SHP77 treated with DMSO at 0.1 percent for 48 hours (cell line): ENCODE measurements around the gene KRTAP10-1.

Source experiments
- DNase-seq: peaks from one replicate; lab custom pipeline; 2025; lab: John Stamatoyannopoulos, UW

The KRTAP10-1 gene

DNA sequence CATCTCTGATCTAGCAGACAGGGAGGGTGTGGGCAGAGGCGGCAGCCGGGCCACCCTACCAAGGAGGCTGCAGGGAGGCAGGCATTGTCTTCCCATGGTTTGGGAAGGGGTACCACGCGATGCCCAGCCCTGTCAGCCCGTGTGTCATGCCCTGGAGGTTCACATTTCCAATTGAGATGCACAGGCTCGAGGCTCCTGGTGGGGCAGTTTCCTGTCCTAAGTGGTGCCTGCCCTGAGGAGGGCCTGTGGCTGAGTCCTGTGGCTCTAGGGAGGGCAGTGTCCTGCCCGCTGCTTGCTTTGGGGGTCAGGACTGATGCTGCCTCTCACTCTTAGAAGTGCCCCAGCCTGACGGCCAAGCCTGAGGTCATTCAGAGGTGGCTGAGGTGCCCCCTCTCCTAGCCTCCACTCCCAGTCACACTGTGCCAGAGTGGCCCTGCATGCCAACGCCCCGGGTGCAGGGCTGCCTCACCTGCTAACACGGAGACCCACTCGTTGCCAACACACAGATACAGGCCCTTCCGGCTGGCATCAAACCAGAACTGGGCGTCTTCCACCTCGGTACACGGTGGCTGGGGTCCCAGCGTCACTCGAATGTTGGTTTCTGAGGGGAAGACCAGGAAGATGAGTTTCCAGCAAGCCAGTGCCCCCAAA is 11.9 kb downstream of the KRTAP10-1 start:
- no peak for DNase-seq

DNA sequence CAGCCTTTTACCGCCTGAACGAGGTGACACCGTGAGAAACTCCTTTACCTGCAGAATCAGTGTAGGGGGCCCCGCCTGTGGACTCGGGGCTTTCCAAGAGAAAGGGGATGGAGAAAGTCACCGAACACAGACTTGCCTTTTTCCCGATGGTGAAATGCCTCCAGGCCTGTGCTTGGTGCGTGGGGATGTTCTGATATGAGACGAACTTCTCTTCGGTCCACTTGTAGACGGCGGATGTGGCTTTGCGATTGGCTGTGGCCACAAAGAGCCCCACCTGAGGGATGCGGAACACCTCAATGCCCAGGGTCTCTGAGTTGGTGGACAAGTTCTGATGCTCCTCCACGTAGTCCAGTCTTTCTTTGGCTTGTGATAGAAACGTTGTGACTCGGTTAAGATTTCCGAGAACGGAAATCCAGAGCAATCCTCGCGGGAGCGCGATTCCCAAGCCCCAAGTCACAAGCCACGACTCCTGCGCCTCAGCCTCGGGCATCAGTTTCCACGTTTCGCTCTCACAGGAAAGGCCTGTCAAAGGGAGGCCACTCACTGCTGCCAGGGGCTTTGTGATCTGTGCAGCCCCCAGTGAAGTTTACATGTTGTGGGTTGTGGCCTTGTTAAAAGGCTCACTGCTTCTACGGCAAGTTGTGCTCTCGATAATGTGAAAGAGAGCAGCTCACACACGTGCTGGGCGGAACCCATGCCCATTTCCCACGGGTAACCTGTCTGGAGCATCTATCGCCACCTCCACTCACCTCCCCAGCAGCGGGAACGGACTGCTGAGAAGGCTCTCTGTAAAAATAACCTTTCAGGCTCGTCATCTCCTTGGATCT is 12.6 kb downstream of the KRTAP10-1 start:
- no peak for DNase-seq

DNA sequence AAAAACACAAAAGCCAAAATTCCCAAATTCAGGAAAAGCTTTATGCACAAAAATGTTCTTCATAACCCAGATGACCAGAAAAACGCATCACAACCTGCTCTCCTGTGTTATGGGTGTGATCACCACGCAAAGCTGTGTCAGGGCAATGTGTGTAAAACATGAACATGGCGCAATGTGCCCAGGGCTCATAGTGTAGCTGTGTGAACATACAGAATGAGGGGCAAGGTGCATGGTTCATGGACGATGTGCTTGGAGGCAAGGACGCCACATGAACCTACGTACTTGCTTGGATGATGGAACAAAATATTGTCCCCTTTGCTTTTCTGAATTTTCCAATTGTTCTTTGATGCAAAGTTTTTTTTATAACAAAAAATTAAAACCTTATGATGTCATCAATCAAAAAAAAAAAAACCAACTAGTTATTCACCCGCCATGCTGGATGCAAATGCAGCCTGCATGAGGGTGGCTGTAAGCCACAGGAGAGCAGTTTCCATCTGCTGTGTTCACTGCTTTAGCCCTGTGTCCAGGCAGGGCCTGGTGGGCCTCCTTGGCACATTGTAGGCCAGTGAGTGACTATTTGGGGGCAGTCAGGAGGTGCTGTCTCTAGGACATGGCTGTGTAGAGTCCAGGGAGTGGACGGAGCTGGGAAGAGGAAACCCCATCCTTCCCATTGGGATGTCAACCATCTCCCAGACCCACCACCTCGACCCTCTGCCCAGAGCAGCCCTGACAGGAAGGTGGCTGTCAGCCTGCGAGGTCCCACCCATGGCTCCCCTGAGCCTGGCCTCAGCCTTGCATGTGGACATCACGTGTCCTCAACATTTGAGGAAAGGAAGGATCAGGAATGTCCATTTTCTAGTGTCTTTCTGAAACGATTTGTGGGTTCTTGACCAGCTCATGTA is 13.6 kb downstream of the KRTAP10-1 start:
- DNase-seq, result no peak

DNA sequence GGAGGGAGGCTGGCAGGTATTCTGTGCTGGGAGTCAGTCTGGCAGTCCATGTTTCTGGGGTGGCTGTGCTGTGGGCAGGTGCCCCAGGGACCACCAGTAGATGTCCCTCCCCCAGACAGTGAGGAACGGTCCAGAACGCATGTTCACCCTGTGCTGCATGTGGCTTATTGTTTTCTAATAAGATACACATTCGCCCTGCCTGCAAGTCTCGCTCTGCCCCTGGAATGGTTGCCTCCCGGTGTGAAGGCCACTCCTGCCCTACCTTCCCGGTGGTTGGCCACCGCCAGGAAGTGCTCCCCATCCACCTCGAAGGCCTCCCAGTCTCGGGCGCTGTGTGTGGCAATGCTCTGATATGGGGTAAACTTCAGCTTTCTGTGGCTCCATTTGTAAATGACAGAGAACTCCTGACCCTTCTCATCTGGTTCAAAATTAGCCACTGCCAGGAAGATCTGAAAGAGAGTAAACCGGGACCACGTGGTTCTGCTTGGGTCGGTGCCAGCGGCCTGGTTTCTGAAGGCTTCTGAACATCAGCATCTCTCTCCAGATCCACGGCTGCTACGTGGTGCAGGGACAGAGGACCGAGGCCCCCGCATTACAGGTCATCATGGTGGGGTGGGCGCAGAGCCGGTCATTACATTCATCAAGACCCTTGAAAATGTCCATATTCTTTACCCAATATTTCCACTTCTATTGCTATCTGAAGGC is 14.5 kb downstream of the KRTAP10-1 start:
- no peak for DNase-seq

DNA sequence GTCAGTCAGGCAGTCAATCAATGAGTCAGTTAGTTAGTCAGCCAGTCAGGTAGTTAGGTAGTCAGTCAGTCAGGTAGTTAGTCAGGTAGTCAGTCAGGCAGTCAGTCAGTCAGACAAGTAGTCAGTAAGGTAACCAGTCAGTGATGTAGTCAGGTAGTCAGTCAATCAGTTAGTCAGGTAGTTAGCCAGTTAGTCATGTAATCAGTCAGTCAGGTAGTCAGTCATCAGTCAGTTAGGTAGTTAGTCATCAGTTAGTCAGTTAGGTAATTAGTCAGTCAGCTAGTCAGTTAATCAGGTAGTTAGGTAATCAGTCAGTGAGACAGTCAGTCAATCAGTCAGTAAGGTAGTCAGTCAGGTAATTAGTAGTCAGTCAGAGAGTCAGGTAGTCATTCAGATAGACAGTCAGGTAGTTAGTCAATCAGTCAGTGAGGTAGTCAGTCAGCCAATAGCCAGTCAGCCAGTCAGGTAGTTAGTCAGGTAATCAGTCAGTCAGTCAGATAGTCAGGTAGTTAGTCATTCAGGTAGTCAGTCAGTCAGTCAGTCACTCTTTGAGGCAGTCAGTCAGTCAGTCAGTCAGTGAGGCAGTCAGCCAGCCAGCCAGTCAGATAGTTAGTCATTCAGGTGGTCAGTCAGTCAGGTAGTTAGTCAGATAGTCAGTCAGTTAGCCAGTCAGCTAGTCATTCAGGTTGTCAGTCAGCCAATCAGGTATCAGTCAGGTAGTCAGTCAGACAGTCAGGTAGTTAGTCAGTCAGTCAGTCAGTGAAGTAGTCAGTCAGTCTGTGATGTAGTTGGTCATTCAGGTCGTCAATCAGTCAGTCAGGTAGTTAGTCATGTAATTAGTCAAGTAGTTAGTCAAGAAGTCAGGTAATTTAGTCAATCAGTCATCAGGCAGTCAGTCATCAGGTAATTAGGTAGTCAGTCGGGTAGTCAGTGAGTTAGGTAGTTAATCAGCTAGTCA is 15.3 kb downstream of the KRTAP10-1 start:
- no peak for DNase-seq

DNA sequence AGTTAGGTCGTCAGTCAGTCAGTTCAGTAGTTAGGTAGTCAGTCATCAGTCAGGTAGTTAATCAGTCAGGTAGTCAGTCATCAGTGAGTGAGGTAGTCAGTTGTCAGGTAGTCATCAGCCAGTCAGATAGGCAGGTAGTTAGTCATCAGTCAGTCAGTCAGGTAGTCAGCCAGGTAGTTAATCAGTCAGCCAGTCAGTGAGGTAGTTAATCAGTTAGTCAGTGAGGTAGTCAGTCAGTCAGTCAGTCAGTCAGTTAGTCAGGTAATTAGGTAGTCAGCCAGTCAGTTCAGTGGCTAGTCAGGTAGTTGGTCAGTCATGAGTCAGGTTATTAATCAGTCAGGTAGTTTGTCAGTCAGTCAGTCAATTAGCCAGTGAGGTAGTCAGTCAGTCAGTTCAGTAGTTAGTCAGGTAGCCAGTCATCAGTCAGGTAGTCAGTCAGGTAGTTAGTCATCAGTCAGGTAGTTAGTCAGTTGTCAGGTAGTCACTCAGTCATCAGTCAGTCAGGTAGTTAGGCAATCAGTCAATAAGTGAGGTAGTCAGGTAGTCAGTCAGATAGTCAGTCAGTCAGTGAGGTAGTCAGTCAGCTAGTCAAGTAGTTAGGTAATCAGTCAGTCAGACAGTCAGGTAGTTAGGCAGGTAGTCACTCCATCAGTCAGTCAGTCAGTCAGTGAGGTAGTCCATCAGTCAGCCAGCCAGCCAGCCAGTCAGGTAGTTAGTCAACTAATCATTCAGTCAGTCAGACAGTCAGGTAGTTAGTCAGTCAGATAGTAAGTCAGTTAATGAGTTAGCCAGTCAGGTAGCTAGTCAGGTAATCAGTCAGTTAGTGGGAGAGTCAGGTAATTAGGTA is 16.2 kb downstream of the KRTAP10-1 start:
- no peak for DNase-seq

DNA sequence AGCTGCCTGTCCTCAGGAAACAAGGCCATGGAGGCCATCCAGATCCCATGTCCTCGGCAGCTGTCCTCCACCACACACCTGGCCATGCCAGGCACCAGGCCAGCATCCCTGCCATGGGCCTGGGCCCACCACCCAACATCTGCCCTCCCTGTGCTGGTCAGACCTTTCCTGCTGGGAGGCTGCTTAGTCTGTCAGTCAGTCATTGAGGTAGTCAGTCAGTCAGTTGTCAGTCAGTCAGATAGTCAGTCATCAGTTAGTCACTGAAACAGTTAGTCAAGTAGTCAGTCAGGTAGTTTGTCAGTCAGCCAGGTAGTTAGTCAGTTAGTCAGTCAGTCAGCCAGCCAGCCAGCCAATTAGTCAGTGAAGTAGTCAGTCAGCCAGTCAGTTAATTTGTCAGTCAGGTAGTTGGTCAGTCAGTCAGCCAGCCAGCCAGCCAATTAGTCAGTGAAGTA is 17.2 kb downstream of the KRTAP10-1 start:
- no peak for DNase-seq

DNA sequence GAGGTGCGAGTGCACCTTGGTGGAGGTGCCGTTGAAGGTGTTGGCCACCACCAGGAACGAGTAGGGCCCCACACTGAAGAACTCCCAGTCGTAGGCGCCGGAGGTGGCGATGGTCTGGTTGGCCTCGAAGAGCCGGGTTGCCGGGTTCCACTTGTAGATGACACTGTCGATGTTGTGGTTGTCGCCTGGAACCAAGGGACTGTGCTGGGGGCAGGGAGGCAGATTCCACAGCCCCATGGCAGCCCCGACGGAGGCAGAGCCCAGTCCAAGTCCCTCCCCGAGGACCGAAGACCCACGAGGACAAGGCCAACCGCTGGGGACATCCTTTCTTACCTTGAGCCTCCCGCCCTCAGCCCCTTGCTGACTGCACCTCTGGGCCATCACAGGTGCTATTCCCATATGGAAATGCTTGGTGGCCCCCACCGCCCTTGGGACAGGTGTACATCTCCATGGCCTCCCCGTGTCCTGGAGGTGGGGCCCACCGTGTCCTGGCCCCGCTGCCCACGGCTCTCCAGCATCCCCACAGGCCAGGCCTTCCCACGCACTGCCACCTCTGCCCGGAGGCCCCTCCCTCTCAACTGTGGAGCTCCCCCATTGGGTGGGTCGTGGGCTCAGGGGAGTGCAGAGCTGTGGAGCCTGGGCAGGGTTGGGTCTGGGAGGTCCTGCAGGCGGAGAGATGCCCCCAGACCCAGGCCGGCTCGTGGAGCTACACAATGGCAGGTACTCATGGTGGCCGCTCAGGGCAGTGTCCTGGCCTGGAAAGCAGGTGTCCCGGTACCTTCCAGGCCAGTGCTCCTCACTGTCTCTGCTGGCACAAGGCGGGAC is 17.9 kb downstream of the KRTAP10-1 start:
- no peak for DNase-seq

DNA sequence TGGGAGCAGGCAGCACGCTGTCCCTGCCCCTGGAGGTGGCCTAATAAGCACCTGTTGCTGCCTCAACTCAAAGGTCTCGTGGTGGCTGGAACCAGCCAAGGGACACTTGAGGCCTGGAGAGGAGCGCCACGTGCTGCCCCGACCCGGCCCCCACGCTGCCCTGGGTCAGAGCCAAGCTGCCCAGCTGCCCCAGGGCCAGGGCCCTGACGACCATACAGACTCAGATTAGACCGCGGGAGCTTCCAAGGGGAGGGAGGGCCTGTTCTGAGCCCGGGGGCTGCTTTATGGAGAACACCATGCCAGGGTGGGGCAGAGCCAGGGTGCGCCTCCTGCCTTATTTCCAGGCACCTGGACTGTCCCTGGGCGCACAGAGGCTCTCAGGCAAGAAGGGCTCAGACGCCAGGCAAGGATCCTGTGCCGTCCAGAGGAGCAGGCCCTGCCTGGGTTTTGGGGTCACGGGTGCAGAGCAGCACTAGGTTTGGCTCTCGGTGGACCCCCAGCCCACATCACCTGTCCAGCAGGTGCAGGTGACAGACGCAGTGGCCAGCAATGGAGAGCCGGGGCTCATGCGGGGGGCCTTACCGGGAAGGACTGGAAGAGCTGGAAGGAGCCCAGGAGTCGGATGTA is 18.6 kb downstream of the KRTAP10-1 start:
- no peak for DNase-seq

DNA sequence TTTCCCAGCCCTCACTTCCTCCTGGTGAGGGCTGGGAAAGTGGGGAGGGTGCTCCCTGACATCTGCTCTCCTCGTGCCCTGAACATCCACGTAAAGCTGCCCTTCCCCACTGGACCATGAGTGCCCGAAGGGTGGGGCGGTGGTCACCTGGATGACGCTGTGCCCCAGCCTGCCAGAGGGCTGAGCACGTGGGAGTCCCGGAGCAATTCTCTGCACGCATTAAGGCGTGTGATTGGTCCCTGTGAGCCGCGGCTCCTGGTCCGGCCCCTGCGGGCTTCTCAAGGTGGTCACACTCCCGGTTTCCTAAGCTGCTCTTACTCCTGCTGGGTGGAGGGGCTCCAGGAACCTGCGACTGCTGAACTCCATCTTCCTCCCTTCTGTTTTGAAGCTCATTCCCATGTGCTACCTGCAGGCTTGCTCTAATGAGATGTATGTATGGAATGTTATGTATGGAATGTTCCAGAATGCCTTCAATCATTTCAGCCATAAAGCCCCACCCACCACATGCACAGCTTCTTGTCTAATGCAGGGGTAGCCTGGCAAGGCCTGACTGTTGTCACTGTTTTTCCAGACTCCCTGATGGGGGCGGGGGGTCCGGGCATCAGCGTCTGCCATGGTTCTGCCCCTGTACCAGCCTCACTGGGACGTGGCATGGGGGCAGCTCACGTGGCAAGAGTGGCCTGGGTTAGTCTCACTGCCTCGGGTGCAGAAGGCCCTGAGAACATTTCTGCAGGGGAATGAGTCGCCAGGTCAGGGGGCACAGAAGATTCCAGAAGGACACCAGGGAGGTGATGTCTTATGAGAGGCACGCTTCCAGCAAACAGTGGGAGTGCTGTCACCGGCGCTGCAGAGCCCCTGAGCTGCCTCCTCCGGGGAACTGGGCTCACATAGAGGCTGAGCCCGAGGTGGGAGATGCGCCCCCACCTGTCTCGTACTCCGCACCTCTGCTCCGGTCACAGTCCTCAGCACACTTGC is 19.4 kb downstream of the KRTAP10-1 start:
- no peak for DNase-seq

DNA sequence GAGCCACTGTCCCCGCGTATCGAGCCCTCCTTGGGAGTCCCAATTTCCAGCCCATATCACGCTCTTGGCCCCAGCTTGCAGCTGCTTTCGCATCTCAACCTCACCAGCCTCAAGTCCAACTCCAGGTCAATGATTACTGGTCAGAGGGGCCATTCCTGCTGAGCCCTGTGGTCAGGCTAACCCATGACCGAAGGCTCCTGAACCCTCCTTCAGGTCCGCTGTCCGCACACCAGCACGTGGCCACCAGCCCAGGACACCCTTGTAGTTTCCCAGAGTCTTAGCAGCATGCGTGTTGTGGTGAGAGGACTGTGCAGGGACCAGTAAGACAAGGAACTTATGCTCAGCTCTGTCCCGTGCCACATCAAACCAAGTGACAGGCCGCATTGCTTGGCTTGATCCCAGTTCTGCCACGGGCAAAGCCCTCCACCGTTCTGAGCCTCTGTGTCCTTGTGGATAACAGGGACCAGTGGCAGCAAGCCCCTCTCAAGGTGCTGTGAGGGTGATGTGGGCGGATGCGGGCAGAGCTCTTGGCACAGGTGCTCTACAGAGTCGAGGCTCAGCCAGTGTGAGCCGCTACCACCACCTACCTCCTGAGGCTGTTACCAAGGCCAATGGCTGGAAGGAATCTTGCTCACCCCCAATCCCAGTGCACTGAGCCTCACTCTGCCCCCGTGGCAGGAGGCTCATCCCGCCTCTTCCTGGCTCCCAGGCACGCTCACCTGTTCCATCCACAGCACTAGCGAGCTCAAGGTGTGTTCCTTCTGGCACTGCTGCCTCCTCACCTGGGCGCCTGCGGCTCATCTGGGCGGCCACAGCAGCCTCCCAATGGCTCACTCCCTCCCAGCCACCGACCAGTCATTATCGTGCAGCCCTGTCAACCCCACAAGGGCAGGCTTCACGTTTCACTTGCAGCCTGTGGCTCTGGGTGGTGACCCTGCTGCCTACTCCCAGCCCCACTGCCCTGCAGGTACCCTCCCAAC is 20.4 kb downstream of the KRTAP10-1 start:
- DNase-seq, result no peak

DNA sequence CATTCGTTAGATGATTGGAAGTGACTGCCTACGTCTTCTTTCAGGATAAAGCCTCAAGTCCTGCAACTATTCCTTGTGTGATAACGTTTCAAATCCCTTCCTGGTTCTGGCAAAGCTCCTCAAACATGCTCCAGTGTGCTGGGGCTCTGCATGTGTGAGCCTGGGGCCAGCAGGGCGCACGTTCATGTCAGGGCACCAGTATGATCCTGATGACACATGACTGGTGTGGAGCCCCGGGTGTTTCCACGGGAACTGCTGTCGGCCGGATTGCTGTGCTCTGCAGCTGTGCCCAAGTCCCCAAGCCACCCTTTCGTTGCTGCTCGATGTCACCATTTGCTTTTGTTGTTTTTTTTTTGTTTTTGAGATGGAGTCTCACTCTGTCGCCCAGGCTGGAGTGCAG is 21.3 kb downstream of the KRTAP10-1 start:
- no peak for DNase-seq

DNA sequence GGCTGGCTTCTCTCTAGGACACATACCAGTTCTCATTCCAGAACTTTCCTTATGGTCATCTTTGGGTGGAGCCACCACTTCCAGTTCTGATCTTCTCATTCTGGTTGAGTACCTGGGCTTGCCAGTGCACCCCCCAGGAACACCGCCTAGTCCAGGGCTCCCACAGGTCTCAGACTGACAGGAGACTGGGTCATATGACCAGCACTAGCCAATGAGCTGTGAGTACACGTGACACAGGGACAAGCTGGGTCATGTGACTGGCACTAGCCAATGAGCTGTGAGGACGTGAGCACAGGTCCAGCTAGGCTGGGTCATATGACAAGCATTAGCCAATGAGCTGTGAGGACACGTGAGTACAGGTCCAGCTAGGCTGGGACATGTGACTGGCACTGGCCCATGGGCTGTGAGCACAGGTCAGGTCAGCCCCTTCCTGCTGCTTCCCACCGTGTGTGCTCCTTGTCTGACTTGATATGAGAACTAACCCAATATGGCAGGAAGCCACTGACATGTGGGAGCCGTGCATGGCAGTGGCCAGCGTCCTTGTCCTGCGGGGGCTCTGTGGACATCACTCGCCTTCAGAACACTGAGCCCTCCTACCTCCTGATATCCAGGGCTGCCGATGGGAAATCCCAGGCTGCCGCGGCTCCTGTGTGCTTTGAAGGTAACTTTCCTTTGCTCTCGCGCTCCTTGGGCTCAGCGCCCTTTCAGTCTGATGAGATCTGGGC is 22.7 kb downstream of the KRTAP10-1 start:
- peak; percentile 98 for DNase-seq

DNA sequence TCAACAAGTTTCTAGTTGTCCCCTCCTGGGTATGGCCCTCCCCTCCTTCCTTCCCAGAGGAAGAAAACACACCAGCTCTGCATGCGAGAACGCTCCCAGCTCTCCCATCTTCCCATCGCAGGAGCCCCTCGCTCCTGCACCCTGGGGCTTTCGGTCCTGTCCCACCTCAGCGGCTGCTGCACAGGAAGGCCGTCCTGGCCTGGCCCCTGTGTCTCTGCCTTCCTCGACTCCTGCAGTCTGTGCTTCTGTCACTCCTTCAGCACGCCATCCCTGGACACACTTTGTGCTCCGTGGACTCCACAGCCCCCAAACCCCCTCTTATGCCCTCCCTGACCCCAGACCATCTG is 23.2 kb downstream of the KRTAP10-1 start:
- no peak for DNase-seq

DNA sequence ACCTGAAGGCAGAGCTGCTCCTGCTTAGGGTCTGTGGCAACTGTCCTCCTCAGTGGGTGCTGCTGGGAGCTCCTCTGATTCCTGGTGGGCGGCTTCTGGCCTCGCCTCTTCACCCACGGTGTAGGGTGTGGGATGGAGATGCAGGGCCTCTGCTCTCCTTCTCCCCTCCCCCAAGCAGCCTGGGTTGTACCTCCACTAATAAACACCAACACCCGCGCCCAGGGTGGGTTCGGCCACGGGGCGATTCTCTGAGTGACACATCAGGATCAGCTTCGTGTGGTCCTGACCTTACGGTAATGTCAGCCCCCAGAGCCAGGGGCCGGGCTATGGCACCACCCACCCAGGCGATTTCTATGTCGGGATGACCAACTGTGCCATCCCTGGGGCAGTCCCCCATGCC is 23.7 kb downstream of the KRTAP10-1 start:
- no peak for DNase-seq
